SK-N-MC (cell line): Measurements from ENCODE around the gene CEP192.
"Not testable (repeated sequence)": the region's sequence is repeated elsewhere in the genome, so short reads cannot be mapped to it uniquely, and the experiment has no call there.

Source experiments
- EZH2 ChIP-seq: fragments of 200-600 bp; sonication (generic); IDR thresholded peaks from one replicate; pipeline ENCODE4 v1.6.1; 2017; ENCODE audit warnings: antibody characterized with exemption
- FOXP2 ChIP-seq: optimal IDR thresholded peaks from 2 replicates; pipeline ENCODE3; 2011; ENCODE audit warnings: mild to moderate bottlenecking, moderate library complexity; ENCODE audit not compliant: insufficient read depth; ENCODE audit errors: extremely low read length, control extremely low read depth
- POLR2AphosphoS5 ChIP-seq: IDR thresholded peaks from 2 replicates; pipeline ENCODE4 v1.6.1; 2012; ENCODE audit warnings: mild to moderate bottlenecking, low read depth, low read length, borderline replicate concordance

DNA sequence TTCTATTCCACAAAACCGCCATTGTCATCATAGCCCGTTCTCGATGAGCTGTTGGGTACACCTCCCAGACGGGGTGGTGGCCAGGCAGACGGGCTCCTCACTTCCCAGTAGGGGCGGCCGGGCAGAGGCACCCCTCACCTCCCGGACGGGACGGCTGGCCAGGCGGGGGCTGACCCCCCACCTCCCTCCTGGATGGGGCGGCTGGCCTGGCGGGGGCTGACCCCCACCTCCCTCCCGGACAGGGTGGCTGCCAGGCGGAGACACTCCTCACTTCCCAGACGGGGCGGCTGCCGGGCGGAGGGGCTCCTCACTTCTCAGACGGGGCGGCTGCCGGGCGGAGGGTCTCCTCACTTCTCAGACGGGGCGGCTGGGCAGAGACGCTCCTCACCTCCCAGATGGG lies 106.9 kb downstream of the CEP192 start:
- TF ChIP-seq POLR2AphosphoS5, EZH2, FOXP2: not testable (repeated sequence)
